Hepatocyte (in vitro differentiated cells): ENCODE results near the gene NME7.

Experiments
- CTCF ChIP-seq: fragments of 200-600 bp; sonication (generic); IDR thresholded peaks from 2 replicates; pipeline ENCODE4 v1.5.1; 2016; ENCODE audit warnings: antibody characterized with exemption, mild to moderate bottlenecking; ENCODE audit not compliant: poor library complexity
- EZH2 ChIP-seq: fragments of 200-600 bp; sonication (generic); IDR thresholded peaks from 2 replicates; pipeline ENCODE4 v1.6.1; 2016; ENCODE audit warnings: antibody characterized with exemption, mild to moderate bottlenecking, borderline replicate concordance
- EZH2phosphoT487 ChIP-seq: fragments of 200-600 bp; sonication (generic); IDR thresholded peaks from one replicate; pipeline ENCODE4 v1.6.1; 2018; ENCODE audit warnings: antibody characterized with exemption, mild to moderate bottlenecking, low read depth, moderate library complexity; ENCODE audit not compliant: unreplicated experiment, severe bottlenecking

GRCh38 chr1:169207797-169208520 lies 159.6 kb downstream of the NME7 start:
- TF ChIP-seq CTCF (no peak), EZH2phosphoT487 (no peak), EZH2 (no peak)
